ENCODE results near the gene NOP14. TPM values are rescaled to one million over a fixed set of nuclear protein-coding genes. Genes with fewer than 3 reads are reported as not detected.
A peak's percentile ranks its signal among the peaks of the same experiment; 100 is the strongest.

NOP14 gene
- total and polyA plus RNA-seq, 8 donors, result 11.7 to 68.7 (median 18.1) TPM

DNA sequence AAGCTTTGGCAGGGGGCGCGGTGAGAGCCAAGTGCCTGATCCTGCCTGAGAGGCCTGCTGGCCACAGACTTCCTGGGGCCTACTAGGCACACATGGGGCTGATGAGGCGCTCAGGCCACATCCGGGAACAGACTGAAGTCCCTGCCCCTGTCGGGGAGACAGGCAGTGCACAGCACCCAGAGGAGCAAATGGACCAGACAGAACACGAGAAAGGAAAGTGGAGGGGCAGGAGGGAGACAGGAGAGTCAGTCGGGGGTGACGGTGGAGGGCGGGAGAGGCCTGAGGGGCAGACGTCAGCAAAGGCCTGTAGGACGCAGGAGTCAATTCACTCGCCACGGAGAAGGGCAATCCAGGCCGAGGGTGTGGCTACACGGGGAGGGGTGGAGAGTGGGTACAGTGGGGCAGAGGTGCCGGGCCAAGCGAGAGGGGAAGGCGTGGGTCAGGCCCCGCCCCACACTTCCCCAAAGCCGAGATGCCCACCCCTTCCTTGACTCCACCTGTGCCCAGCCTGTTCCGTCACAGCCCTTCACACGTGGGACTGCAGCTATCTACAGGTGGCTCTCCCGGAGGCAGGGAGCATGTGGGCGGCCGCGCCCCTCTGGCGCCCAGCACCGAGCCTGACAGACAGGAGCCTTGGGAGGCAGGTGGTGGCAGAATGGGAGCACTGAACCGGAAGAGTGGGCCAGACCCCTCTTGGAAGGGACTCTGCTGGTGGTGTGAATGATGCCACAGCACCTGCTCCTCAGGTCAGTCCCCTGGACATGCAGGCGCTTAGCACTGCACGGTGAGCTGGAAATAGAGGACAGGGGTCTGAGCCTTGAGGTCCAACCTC is 20.5 kb downstream of the NOP14 start:
- TF ChIP-seq EP300 (IDR thresholded peaks at IDR 0.05), result no peak
- TF ChIP-seq, protein P1, sequence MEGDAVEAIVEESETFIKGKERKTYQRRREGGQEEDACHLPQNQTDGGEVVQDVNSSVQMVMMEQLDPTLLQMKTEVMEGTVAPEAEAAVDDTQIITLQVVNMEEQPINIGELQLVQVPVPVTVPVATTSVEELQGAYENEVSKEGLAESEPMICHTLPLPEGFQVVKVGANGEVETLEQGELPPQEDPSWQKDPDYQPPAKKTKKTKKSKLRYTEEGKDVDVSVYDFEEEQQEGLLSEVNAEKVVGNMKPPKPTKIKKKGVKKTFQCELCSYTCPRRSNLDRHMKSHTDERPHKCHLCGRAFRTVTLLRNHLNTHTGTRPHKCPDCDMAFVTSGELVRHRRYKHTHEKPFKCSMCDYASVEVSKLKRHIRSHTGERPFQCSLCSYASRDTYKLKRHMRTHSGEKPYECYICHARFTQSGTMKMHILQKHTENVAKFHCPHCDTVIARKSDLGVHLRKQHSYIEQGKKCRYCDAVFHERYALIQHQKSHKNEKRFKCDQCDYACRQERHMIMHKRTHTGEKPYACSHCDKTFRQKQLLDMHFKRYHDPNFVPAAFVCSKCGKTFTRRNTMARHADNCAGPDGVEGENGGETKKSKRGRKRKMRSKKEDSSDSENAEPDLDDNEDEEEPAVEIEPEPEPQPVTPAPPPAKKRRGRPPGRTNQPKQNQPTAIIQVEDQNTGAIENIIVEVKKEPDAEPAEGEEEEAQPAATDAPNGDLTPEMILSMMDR (IDR thresholded peaks at IDR 0.05), result no peak
- TF ChIP-seq POLR2AphosphoS5 (IDR thresholded peaks at IDR 0.05), result peak in 1 of 3 donors; percentile 81
- no peak for TF ChIP-seq POLR2A (IDR thresholded peaks at IDR 0.05)
- Histone ChIP-seq H3K36me3 (peaks cover 82 to 100% (median 100%) of the 10 kb centered on the region in 4 donors), H3K27me3 (no peaks in the 10 kb centered on the region), H3K27ac (peak overlapping the region; percentile 61 to 68 (median 67)), H3K4me3 (no peak overlapping the region), H3K4me1 (peaks cover 0 to 12% (median 9%) of the 10 kb centered on the region in 4 donors), H3K9me3 (no peaks in the 10 kb centered on the region)
- WGBS, 5 donors, result 25 to 72% (median 45%) methylated on average over 29 to 31 of the region's 31 CpGs
- intact Hi-C loops (cut with DNase I; ENCODE audit: low total_unique reads), result no loop called here
- DNase-seq, result peak; percentile 76 to 84

DNA sequence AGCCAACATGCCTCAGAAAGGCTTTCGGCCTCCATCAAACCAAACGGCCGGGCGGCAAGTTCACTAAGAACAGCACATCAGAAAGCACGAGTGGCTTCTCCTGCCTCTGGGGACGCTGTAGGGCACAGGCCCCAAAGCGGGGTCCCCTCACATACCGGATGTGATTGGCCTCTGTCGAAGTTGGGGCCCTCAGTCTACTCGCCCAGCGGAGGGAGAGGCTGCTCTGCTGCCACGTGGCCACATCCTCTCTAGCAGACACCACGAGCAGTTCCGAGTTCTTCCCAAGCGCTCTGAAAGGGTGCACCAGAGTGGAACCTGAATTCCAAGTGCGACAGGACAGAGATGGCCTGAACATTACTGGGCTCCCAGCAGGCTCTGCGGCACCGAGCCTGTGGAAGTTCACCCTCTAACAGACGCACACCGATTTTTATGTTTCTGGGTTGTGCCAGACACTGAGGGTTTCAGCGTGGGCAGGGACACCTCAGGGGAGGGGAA is 21.1 kb downstream of the NOP14 start:
- peaks cover 76 to 100% (median 96%) of the 10 kb centered on the region in 4 donors for H3K36me3 ChIP-seq
- peaks cover 5 to 19% (median 16%) of the 10 kb centered on the region in 4 donors for H3K4me1 ChIP-seq
- H3K4me3 ChIP-seq, result no peak overlapping the region
- peak overlapping the region; percentile 61 to 68 (median 67) for H3K27ac ChIP-seq
- 69 to 89% (median 85%) methylated on average over 14 to 21 of the region's 21 CpGs for WGBS, 5 donors
- intact Hi-C loops (cut with DNase I; ENCODE audit: low total_unique reads), result no loop called here
- DNase-seq, result no peak
- no peaks in the 10 kb centered on the region for H3K9me3 ChIP-seq
- H3K27me3 ChIP-seq, result no peaks in the 10 kb centered on the region
- TF ChIP-seq EP300 (IDR thresholded peaks at IDR 0.05) (no peak), POLR2AphosphoS5 (IDR thresholded peaks at IDR 0.05) (no peak), POLR2A (IDR thresholded peaks at IDR 0.05) (no peak)
- TF ChIP-seq, protein P1 (IDR thresholded peaks at IDR 0.05), result no peak

DNA sequence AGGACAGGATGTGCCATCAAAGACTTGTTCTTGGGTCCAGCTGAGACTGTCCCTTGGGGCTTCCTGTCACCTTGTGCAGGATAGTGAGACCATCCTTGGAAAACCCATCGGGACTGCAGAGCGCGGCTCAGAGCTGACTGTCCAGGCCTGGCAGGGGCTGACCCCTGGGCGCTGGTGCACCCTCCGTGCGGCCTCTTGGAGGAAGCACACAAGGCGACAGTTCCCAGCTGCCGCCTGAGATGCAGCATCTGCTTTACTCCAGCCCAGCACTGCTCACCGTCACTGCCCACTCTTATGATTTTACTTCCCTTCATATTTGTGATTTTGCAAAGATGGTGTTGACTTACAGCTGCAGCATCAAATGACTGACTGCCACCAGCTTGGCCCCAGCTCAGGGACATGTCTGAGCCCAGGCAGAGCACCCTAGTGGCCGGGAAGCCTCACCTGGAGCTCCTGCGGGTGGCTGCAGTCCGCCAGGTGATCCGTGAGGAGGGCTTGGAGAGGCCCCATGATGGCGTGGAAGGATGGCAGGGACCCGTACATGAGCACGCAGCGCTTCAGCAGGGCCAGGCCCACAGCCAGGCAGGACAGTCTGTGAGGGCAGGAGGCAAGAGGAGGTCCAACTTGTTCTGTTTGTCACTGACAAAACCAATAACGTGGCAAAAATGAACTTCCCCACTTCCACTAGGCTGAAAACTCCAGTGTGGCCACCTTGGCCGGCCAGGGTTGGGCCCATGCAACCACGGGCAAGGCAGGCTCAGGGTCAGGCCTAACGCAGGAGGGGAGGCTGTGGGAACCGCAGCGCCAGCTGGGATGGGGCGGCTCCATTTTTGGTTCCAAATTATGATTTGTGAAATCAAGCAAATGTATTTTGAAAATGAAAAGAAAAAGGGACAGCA is 21.8 kb downstream of the NOP14 start:
- peak overlapping the region in 3 of 5 donors; percentile 67 to 68 (median 67) for H3K27ac ChIP-seq
- TF ChIP-seq EP300 (IDR thresholded peaks at IDR 0.05) (no peak), POLR2A (IDR thresholded peaks at IDR 0.05) (no peak), POLR2AphosphoS5 (IDR thresholded peaks at IDR 0.05) (no peak)
- TF ChIP-seq, protein P1 (IDR thresholded peaks at IDR 0.05), result no peak
- DNase-seq, result no peak
- no peaks in the 10 kb centered on the region for H3K27me3 ChIP-seq
- H3K4me1 ChIP-seq, result peaks cover 12 to 26% (median 23%) of the 10 kb centered on the region in 4 donors
- H3K4me3 ChIP-seq, result no peak overlapping the region
- WGBS, 5 donors, result 84 to 90% (median 88%) methylated on average over 17 to 24 of the region's 24 CpGs
- intact Hi-C loops (cut with DNase I; ENCODE audit: low total_unique reads), result no loop called here
- peaks cover 69 to 95% (median 89%) of the 10 kb centered on the region in 4 donors for H3K36me3 ChIP-seq
- no peaks in the 10 kb centered on the region for H3K9me3 ChIP-seq

Data from stomach (tissue), 9 donors.